GM12878 (cell line): ENCODE data around the gene ZNF526. TPM values are rescaled to one million over a fixed set of nuclear protein-coding genes. Genes with fewer than 3 reads are reported as not detected.

Experiments
- ATAC-seq: fragments of 200-7000 bp; cut with Tn5 transposase; 3 replicates; pipeline ENCODE4 v1.9.1; 2020; ENCODE audit warnings: mild to moderate bottlenecking, moderate library complexity
- BruUV-seq: library from RNA; stranded (reverse); fragments of 400-500 nt; replicated peaks from 2 replicates; lab custom pipeline; 2021; lab: Mats Ljungman, UMichigan
- CTCF ChIA-PET: fragments of 300-600 bp; sonication (Branson Sonifier 250); formaldehyde crosslinking; extraction: SDS; loops from one replicate; lab custom pipeline; 2021; ENCODE audit warnings: inconsistent platforms; lab: Yijun Ruan, JAX
- POLR2A ChIA-PET: fragments of 350-600 bp; formaldehyde crosslinking; extraction: SDS; loops from one replicate; lab custom pipeline; 2021; ENCODE audit warnings: inconsistent platforms; lab: Charles Lee
- RAD21 ChIA-PET: fragments of 300-600 bp; sonication (Branson Sonifier 250); formaldehyde crosslinking; loops from one replicate; lab custom pipeline; 2023; ENCODE audit warnings: antibody characterized with exemption; ENCODE audit not compliant: unreplicated experiment; lab: Charles Lee
- SMC1A ChIA-PET: fragments of 300-600 bp; sonication (Branson Sonifier 250); formaldehyde crosslinking; loops from one replicate; lab custom pipeline; 2023; ENCODE audit not compliant: unreplicated experiment, uncharacterized antibody; lab: Charles Lee
- DNase-seq: peaks from one replicate; pipeline ENCODE4 v3.0.0-alpha.2; 2011; ENCODE audit warnings: low read depth, low spot score
- FAIRE-seq: peaks from 3 replicates; lab custom pipeline; 2011; peaks lifted over from hg19 to GRCh38; lab: Jason Lieb, UNC
- H2AFZ ChIP-seq: 2 replicates; pipeline ENCODE4 v1.6.0; 2011; ENCODE audit warnings: low read depth, low read length, control low read depth; ENCODE audit not compliant: control insufficient read depth
- H3K27ac ChIP-seq: 2 replicates; pipeline ENCODE4 v1.5.1; 2011; ENCODE audit warnings: control low read depth; ENCODE audit not compliant: control insufficient read depth, insufficient read depth
- H3K27me3 ChIP-seq, 2 experiments: replicated peaks in 1 of 2; 2 replicates each; pipeline versions ENCODE4 v1.6.0 to v1.6.1; 2011; ENCODE audit warnings: low read length in 1 of 2; ENCODE audit not compliant: control insufficient read depth in 2 of 2, insufficient read depth in 2 of 2
- H3K36me3 ChIP-seq, 2 experiments: 2 replicates each; pipeline ENCODE4 v1.5.1; 2011; ENCODE audit warnings: low read length in 1 of 2; ENCODE audit not compliant: control insufficient read depth in 2 of 2, insufficient read depth in 2 of 2
- H3K4me1 ChIP-seq: 2 replicates; pipeline ENCODE4 v1.6.1; 2011; ENCODE audit warnings: mild to moderate bottlenecking, low read length, moderate library complexity, mixed read lengths; ENCODE audit not compliant: control insufficient read depth, insufficient read depth
- H3K4me2 ChIP-seq: 2 replicates; pipeline ENCODE4 v1.6.0; 2011; ENCODE audit warnings: control low read depth; ENCODE audit not compliant: control insufficient read depth, insufficient read depth
- H3K4me3 ChIP-seq: fragments of 200-600 bp; sonication (generic); 2 replicates; pipeline ENCODE4 v1.5.1; 2016
- H3K79me2 ChIP-seq: 2 replicates; pipeline ENCODE4 v1.6.0; 2011; ENCODE audit warnings: low read length; ENCODE audit not compliant: control insufficient read depth, insufficient read depth
- H3K9ac ChIP-seq: 2 replicates; pipeline ENCODE4 v1.8.0; 2011; ENCODE audit warnings: low read length, control low read depth, mixed read lengths; ENCODE audit not compliant: control insufficient read depth, insufficient read depth
- H3K9me3 ChIP-seq: replicated peaks from 3 replicates; pipeline ENCODE4 v1.5.1; 2011; ENCODE audit warnings: mild to moderate bottlenecking, low read length; ENCODE audit not compliant: control insufficient read depth, insufficient read depth
- H4K20me1 ChIP-seq: 2 replicates; pipeline ENCODE4 v1.6.0; 2011; ENCODE audit not compliant: control insufficient read depth, insufficient read depth
- CBX5 ChIP-seq: sonication (generic); IDR thresholded peaks from 2 replicates; pipeline ENCODE4 v1.6.1; 2016; ENCODE audit warnings: low read depth, moderate library complexity, mild to moderate bottlenecking, inconsistent platforms
- CEBPB ChIP-seq, 2 experiments: fragments of 150-350 bp in 1 of 2; IDR thresholded peaks; 2 replicates each; pipeline ENCODE4 v1.6.1; 2012 to 2014; ENCODE audit warnings: low read depth in 2 of 2, low read length in 2 of 2, borderline replicate concordance in 1 of 2, inconsistent platforms in 1 of 2
- CHD4 ChIP-seq: fragments of 200-600 bp; sonication (generic); IDR thresholded peaks from 2 replicates; pipeline ENCODE4 v1.6.1; 2016; ENCODE audit warnings: mild to moderate bottlenecking
- EGR1 ChIP-seq, 2 experiments: IDR thresholded peaks; 1 replicate in 1 of 2; 2 replicates in 1 of 2; pipeline ENCODE4 v1.6.1; 2011 to 2012; ENCODE audit warnings: low read depth in 2 of 2, low read length in 2 of 2, borderline replicate concordance in 1 of 2, mild to moderate bottlenecking in 1 of 2, moderate library complexity in 1 of 2
- ESRRA ChIP-seq: IDR thresholded peaks from 2 replicates; pipeline ENCODE4 v1.6.1; 2012; ENCODE audit warnings: mild to moderate bottlenecking, low read length, improper control_type of control experiment
- HDAC6 ChIP-seq: fragments of 200-600 bp; sonication (generic); IDR thresholded peaks from one replicate; pipeline ENCODE4 v1.8.0; 2017; ENCODE audit warnings: antibody characterized with exemption; ENCODE audit not compliant: unreplicated experiment
- IKZF1 ChIP-seq: fragments of 450-650 bp; conservative IDR thresholded peaks from 2 replicates; pipeline ENCODE4 v1.6.1; 2017; ENCODE audit warnings: antibody characterized with exemption, mild to moderate bottlenecking
- MTA3 ChIP-seq: IDR thresholded peaks from 2 replicates; pipeline ENCODE4 v1.6.1; 2012; ENCODE audit warnings: low read length, inconsistent platforms, borderline replicate concordance
- POLR2A ChIP-seq: IDR thresholded peaks from 2 replicates; pipeline ENCODE4 v1.6.1; 2011; ENCODE audit warnings: low read depth, mild to moderate bottlenecking, low read length
- POLR2AphosphoS5 ChIP-seq: IDR thresholded peaks from 2 replicates; pipeline ENCODE4 v1.6.1; 2011; ENCODE audit warnings: mild to moderate bottlenecking, low read length, inconsistent platforms
- POU2F2 ChIP-seq: IDR thresholded peaks from 3 replicates; pipeline ENCODE4 v1.6.1; 2011; ENCODE audit warnings: low read depth, mild to moderate bottlenecking, low read length, borderline replicate concordance
- RAD51 ChIP-seq: fragments of 450-650 bp; IDR thresholded peaks from 2 replicates; pipeline ENCODE4 v1.6.1; 2016; ENCODE audit warnings: moderate library complexity, mild to moderate bottlenecking, inconsistent platforms
- RCOR1 ChIP-seq: conservative IDR thresholded peaks from 2 replicates; pipeline ENCODE4 v1.6.1; 2012; ENCODE audit warnings: low read depth, low read length, improper control_type of control experiment
- SMARCA5 ChIP-seq: fragments of 450-650 bp; IDR thresholded peaks from 2 replicates; pipeline ENCODE4 v1.6.1; 2017; ENCODE audit warnings: mild to moderate bottlenecking
- SREBF2 ChIP-seq: IDR thresholded peaks from 2 replicates; pipeline ENCODE4 v1.6.1; 2012; ENCODE audit warnings: mild to moderate bottlenecking, low read length
- SUZ12 ChIP-seq: fragments of 200-600 bp; sonication (generic); IDR thresholded peaks from one replicate; pipeline ENCODE4 v1.6.1; 2018; ENCODE audit warnings: antibody characterized with exemption, mild to moderate bottlenecking; ENCODE audit not compliant: unreplicated experiment
- WGBS: methylation state at CpG from one replicate; pipeline ENCODE4 v1.1.6; 2016; ENCODE audit warnings: low lambda C conversion rate; ENCODE audit not compliant: insufficient replicate concordance, insufficient coverage; ENCODE audit errors: missing lambda C conversion rate; 5-methylcytosine and 5-hydroxymethylcytosine counted together
- in situ Hi-C: fragments of 300-500 bp; cut with MboI; formaldehyde crosslinking; loops from 9 replicates; pipeline ENCODE4 v1.14.3; 2018; ENCODE audit warnings: mixed read lengths
- intact Hi-C: fragments of 100-400 bp; cut with micrococcal nuclease; formaldehyde crosslinking; loops from one replicate; pipeline ENCODE4 v1.14.2; 2022; ENCODE audit not compliant: unreplicated experiment
- polyA plus RNA-seq, 11 experiments: library from polyadenylated mRNA; depleted of rRNA in 4 of 11; unstranded in 6 of 11; stranded (reverse) in 5 of 11; fragments of >200 nt; fragmentation: Nextera tagmentation in 4 of 11; fragmentation: Illumina TruSeq in 1 of 11; extraction: Ambion mirVana in 4 of 11; extraction: Trizol in 1 of 11; gene quantifications; 1 replicate in 1 of 11; 2 replicates in 10 of 11; pipeline versions ENCODE4 v1.2.1 to v1.2.3, GENCODE V29; 2011 to 2016; ENCODE audit warnings: inconsistent platforms in 2 of 11, missing spikeins in 2 of 11, low read depth in 1 of 11
- total RNA-seq, 4 experiments: library from RNA; depleted of rRNA in 3 of 4; stranded (reverse); fragments of >200 nt in 3 of 4; fragmentation: Illumina TruSeq in 1 of 4; extraction: Trizol in 1 of 4; gene quantifications; 2 replicates each; pipeline versions ENCODE4 v1.2.1 to v1.2.3, GENCODE V29; 2013 to 2021
- TF ChIP-seq, protein P1 (sequence below): IDR thresholded peaks from 2 replicates; pipeline ENCODE4 v1.6.1; 2012; ENCODE audit warnings: low read depth, low read length, improper control_type of control experiment
- TF ChIP-seq, protein P2 (sequence below): IDR thresholded peaks from 2 replicates; pipeline ENCODE4 v1.6.1; 2011; ENCODE audit warnings: low read depth, mild to moderate bottlenecking, low read length, moderate library complexity, borderline replicate concordance; ENCODE audit errors: extremely low read depth

The ZNF526 gene
- total and polyA plus RNA-seq, 10 of the 15 experiments (the other 5 are each of a cell fraction or from before 2014, with no cell fraction given) = 1.8 to 18.3 (median 5.5) TPM

DNA sequence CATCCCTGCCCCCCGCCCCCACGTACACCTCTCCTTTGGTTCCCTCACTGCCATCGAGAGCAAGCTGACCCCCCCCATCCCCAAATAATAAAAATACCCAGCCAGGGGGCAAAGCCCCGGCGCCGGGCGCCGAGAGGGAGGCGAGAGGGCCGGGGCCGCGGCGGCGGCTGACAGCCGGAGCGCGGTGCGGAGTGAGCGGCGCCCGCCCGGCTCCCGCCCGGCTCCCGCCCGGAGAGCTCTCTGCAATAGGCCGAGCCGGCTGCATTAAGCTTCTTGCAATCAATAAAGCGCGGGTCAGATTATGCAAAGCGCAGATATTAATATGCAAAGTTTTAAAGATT is 43.5 kb upstream of the ZNF526 start:
- FAIRE-seq = no peak
- Histone ChIP-seq H3K9ac (no peak overlapping the region), H3K4me2 (peak overlapping the region; percentile 49; the same call in 1 of the 2 replicates), H3K4me3 (peak overlapping the region; percentile 57), H3K4me1 (no peaks in the 10 kb centered on the region), H3K79me2 (no peaks in the 10 kb centered on the region), H4K20me1 (no peaks in the 10 kb centered on the region; the same call in 1 of the 2 replicates), H3K27ac (no peak overlapping the region), H3K27me3 (peaks cover 10 to 32% of the 10 kb centered on the region in 2 experiments), H3K36me3 (no peaks in the 10 kb centered on the region), H3K9me3 (no peaks in the 10 kb centered on the region), H2AFZ (no peak overlapping the region)
- CTCF ChIA-PET = interaction anchor here (1.1 kb wide), 1 partner anchor 68 kb away, joined by 4 read pairs; no protein-coding TSS in a partner anchor
- in situ Hi-C loops = no loop called here
- ATAC-seq = peak; percentile 50
- SMC1A ChIA-PET = no interaction called here
- TF ChIP-seq SUZ12 = peak; percentile 99
- TF ChIP-seq ESRRA = no peak
- no peak for TF ChIP-seq POLR2AphosphoS5
- no peak for TF ChIP-seq CBX5
- no peak for TF ChIP-seq EGR1 (IDR thresholded peaks at IDR 0.05; ENCODE audit: borderline replicate concordance in 1 of 2, low read depth in 2 of 2, low read length in 2 of 2)
- RAD21 ChIA-PET = interaction anchor here (0.8 to 1.2 kb wide), 5 partner anchors 26 to 71 kb away, joined by 3 read pairs; no protein-coding TSS in a partner anchor
- BruUV-seq = no TSS peak
- 4% methylated on average over 27 of the region's 31 CpGs for WGBS
- no peak for DNase-seq
- POLR2A ChIA-PET = interaction anchor here (0.6 to 1.2 kb wide), 2 partner anchors 94 to 105 kb away, joined by 7 read pairs; no protein-coding TSS in a partner anchor
- intact Hi-C loops = no loop called here

DNA sequence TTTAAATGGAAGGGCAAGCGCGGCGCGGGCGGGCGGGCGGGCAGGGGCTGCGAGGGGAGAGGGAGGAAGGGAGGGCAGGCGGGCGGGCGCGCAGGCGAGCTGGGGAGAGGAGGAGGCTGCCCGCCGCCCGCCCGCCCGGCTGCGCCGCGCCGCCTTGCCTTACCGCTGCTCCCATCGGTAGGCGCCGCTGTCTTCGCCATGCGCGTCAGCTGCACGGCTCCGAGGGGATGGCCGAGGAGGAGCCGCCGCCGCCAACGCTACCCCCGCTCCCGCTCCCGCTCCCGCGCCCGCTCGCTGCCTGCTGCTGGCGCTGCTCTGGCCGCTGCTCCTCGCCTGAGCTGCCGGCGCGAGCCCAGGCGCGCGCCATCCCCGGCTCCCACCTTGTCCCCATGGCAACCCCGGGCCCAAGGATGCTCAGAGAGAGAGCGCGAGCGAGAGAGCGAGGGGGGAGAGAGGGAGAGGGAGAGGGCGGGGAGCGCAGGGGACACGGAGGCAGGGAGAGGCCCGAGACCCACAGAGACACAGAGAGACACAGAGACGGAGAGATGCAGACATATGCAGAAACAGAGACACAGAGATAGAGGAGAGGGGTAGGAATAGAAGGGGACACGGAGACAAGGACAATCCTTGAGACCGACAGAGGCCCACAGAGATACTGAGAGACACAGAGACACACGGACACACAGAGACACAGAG is 43.0 kb upstream of the ZNF526 start:
- H3K4me2 ChIP-seq = peak overlapping the region; percentile 54; the same call in 1 of the 2 replicates
- TF ChIP-seq POU2F2 (no peak), RCOR1 (no peak), CEBPB (IDR thresholded peaks at IDR 0.05; ENCODE audit: borderline replicate concordance in 1 of 2, low read depth in 2 of 2, low read length in 2 of 2) (no peak), POLR2A (no peak), CHD4 (no peak), SREBF2 (no peak), RAD51 (no peak), MTA3 (no peak), SMARCA5 (peak; percentile 45; the same call in 1 of the 2 replicates), HDAC6 (peak; percentile 38), IKZF1 (peak; percentile 52)
- TF ChIP-seq, protein P1, sequence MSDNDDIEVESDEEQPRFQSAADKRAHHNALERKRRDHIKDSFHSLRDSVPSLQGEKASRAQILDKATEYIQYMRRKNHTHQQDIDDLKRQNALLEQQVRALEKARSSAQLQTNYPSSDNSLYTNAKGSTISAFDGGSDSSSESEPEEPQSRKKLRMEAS = no peak
- TF ChIP-seq, protein P2, sequence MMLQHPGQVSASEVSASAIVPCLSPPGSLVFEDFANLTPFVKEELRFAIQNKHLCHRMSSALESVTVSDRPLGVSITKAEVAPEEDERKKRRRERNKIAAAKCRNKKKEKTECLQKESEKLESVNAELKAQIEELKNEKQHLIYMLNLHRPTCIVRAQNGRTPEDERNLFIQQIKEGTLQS = no peak

More for the DNA sequence above, 43.0 kb upstream of the ZNF526 start:
- Histone ChIP-seq H3K36me3 (no peaks in the 10 kb centered on the region), H3K79me2 (no peaks in the 10 kb centered on the region), H3K4me1 (no peaks in the 10 kb centered on the region), H3K27me3 (peaks cover 9 to 32% of the 10 kb centered on the region in 2 experiments), H3K4me3 (peak overlapping the region; percentile 27; the same call in 1 of the 2 replicates), H2AFZ (no peak overlapping the region), H3K9me3 (no peaks in the 10 kb centered on the region), H3K27ac (no peak overlapping the region), H4K20me1 (no peaks in the 10 kb centered on the region; the same call in 1 of the 2 replicates), H3K9ac (no peak overlapping the region)
- in situ Hi-C loops = no loop called here
- DNase-seq (no peak), FAIRE-seq (no peak), ATAC-seq (peak; percentile 96)
- ChIA-PET POLR2A (interaction anchor here (0.6 to 1.2 kb wide), 2 partner anchors 95 to 105 kb away, joined by 7 read pairs; no protein-coding TSS in a partner anchor), RAD21 (interaction anchor here (0.8 to 1.2 kb wide), 4 partner anchors 25 to 68 kb away, joined by 3 read pairs; no protein-coding TSS in a partner anchor), CTCF (interaction anchor here (1.1 kb wide), 1 partner anchor 68 kb away, joined by 4 read pairs; no protein-coding TSS in a partner anchor), SMC1A (no interaction called here)
- intact Hi-C loops = no loop called here
- WGBS = 4% methylated on average over 39 of the region's 66 CpGs
- BruUV-seq = no TSS peak
